Nephron (organoid): ENCODE data around the gene ARID1A.
A peak's percentile ranks its signal among the peaks of the same experiment; 100 is the strongest.

Source experiments
- H3K27ac Mint-ChIP-seq, 3 experiments: 2 replicates each; pipeline ENCODE4 v1.8.0; 2020; ENCODE audit warnings: mixed read lengths in 3 of 3, mild to moderate bottlenecking in 2 of 3, moderate library complexity in 1 of 3
- H3K27me3 Mint-ChIP-seq: 2 replicates; pipeline ENCODE4 v1.8.0; 2021; ENCODE audit warnings: low read depth, mild to moderate bottlenecking, moderate library complexity, mixed read lengths
- H3K36me3 Mint-ChIP-seq: 2 replicates; pipeline ENCODE4 v1.8.0; 2020; ENCODE audit warnings: low read depth, mixed read lengths
- H3K4me1 Mint-ChIP-seq: 2 replicates; pipeline ENCODE4 v1.8.0; 2020; ENCODE audit warnings: mixed read lengths
- H3K4me3 Mint-ChIP-seq, 3 experiments: 2 replicates each; pipeline ENCODE4 v1.8.0; 2020; ENCODE audit warnings: mild to moderate bottlenecking in 3 of 3, mixed read lengths in 3 of 3, moderate library complexity in 2 of 3
- H3K9me3 Mint-ChIP-seq: 2 replicates; pipeline ENCODE4 v1.8.0; 2020; ENCODE audit warnings: mixed read lengths
- CTCF ChIP-seq, 3 experiments: fragments of 200-600 bp; sonication (generic); IDR thresholded peaks; one replicate each; pipeline ENCODE4 v1.5.0; 2021; ENCODE audit warnings: antibody characterized with exemption in 3 of 3; ENCODE audit not compliant: unreplicated experiment in 3 of 3

The ARID1A gene

DNA sequence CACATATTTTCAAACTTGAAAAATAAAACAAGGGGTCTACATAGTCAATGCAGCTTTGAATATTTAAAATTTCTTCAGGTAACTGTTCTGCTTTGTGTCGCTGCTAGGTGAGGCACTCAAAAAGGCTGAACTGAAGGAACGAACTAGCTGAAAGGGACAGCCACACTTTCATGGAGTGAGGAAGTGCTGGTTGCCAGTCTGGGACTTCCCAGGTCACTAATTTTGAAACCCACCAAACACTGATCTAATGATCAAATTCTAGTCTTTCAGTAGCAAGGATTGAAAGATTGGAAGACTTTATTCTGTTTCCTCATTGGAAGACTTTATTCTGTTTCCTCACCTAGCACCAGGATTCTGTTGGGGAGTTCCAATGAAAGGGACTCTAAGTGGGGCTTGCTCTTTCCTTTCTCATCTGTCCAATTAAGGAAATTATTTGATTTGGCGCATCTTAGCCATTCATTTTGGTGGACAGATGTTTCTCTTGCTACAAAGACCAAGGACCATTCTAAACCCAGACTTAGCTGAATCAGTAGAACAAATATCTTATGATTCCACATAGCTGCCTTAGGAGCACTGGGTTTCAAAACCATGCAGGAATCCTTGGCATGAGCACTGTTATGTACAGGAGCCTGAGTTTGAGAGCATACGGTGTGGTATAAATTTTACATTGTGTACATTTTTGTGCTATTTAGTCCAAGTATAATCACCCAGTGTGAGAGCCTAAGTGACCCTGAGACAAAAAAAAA, 10.9 kb upstream of the ARID1A start:
- Mint-ChIP-seq H3K4me1 (peaks cover 9% of the 10 kb centered on the region), H3K27me3 (no peaks in the 10 kb centered on the region), H3K27ac (peak overlapping the region in 2 of 3 experiments; percentile 15 to 41), H3K4me3 (no peak overlapping the region), H3K36me3 (no peaks in the 10 kb centered on the region), H3K9me3 (no peaks in the 10 kb centered on the region)
- TF ChIP-seq CTCF (IDR thresholded peaks at IDR 0.05; ENCODE audit: unreplicated experiment in 3 of 3) = no peak

DNA sequence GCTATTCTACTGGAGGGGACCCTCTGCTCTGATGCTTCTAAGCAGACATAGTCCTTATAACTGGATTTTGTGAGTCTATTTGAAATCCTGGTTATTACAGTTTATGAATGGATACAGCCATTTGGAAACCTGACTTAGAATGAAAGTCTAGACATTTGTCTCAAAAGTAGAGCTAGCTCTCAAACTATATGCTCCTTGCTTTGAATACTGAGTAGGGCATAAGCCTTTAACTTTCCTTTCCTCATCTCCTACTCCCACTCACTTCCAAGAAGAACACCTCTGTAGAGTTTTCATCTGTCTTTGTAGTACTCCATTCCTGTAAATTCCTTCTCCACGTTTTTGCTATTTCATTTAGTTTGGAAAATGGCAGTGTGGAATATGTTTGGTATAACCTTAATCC, 9.0 kb upstream of the ARID1A start:
- Mint-ChIP-seq H3K27me3 (no peaks in the 10 kb centered on the region), H3K36me3 (no peaks in the 10 kb centered on the region), H3K4me1 (peaks cover 19% of the 10 kb centered on the region), H3K4me3 (no peak overlapping the region), H3K27ac (peak overlapping the region in 2 of 3 experiments; percentile 50 to 63), H3K9me3 (no peaks in the 10 kb centered on the region)
- no peak for TF ChIP-seq CTCF (IDR thresholded peaks at IDR 0.05; ENCODE audit: unreplicated experiment in 3 of 3)

- no peaks in the 10 kb centered on the region for H3K9me3 Mint-ChIP-seq
- no peaks in the 10 kb centered on the region for H3K27me3 Mint-ChIP-seq
- no peak for TF ChIP-seq CTCF (IDR thresholded peaks at IDR 0.05; ENCODE audit: unreplicated experiment in 3 of 3)
- no peak overlapping the region for H3K4me3 Mint-ChIP-seq
- no peaks in the 10 kb centered on the region for H3K36me3 Mint-ChIP-seq
- H3K4me1 Mint-ChIP-seq = peaks cover 45% of the 10 kb centered on the region
- H3K27ac Mint-ChIP-seq = peak overlapping the region in 2 of 3 experiments; percentile 99 to 100
Measured at GRCh38 chr1:26689504-26689903, 6.3 kb upstream of the ARID1A start.

DNA sequence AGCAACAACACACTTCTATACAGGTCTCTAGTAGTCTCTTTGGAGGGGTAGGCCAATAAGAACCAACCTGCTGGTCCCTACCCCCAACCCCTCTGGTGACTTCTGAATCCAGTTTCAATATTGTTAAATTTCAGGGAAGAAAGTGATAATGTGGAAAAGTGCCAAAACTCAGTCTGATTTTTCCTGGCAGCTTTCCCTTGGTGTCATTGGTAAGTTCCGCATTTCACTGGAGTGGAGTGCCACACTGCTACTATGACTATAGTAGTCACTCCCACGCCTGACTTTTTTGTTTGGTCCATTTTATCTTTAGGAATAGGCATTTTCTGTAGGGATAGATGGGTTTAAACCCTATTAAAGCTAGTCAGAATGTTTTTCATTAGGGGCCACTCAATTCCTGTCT, 5.7 kb upstream of the ARID1A start:
- H3K27me3 Mint-ChIP-seq = no peaks in the 10 kb centered on the region

DNA sequence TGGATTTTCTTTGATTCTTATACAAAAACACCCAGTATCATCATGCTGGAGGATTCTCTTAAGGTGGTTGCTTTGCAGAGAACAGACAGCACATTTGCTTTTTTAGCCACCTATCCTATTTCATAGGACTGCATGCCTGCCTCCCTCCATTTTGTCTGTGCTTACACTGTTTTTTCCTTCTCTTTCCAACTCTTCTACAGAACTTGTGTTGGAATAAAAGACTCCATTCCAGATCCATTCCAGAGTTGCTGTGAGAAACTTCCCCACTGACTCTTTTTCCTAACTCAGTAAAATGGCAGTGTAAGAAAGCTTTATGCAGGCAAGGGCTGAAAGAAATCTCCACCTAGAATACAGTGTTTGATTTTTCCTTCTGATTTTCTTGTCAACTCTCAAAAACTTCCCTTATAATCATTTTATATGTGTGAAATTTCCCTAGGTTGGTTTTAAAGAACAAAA, 5.2 kb upstream of the ARID1A start:
- Mint-ChIP-seq H3K4me3 (peak overlapping the region; percentile 10 to 42 (median 14)), H3K27me3 (no peaks in the 10 kb centered on the region), H3K27ac (peak overlapping the region; percentile 92 to 100 (median 99)), H3K9me3 (no peaks in the 10 kb centered on the region), H3K36me3 (no peaks in the 10 kb centered on the region), H3K4me1 (peaks cover 50% of the 10 kb centered on the region)
- no peak for TF ChIP-seq CTCF (IDR thresholded peaks at IDR 0.05; ENCODE audit: unreplicated experiment in 3 of 3)

More for the DNA sequence above, 5.7 kb upstream of the ARID1A start:
- H3K4me3 Mint-ChIP-seq = no peak overlapping the region
- peaks cover 50% of the 10 kb centered on the region for H3K4me1 Mint-ChIP-seq
- H3K9me3 Mint-ChIP-seq = no peaks in the 10 kb centered on the region
- H3K27ac Mint-ChIP-seq = peak overlapping the region; percentile 92 to 100 (median 99)
- H3K36me3 Mint-ChIP-seq = no peaks in the 10 kb centered on the region
- no peak for TF ChIP-seq CTCF (IDR thresholded peaks at IDR 0.05; ENCODE audit: unreplicated experiment in 3 of 3)
